Tibial nerve (tissue), 4 donors: ENCODE measurements around the gene STAT1.

Source experiments
- EP300 ChIP-seq, 2 donors: sonication (generic); formaldehyde crosslinking; IDR thresholded peaks; one replicate each; pipeline ENCODE4 v1.6.1; 2017; ENCODE audit warnings: antibody characterized with exemption in 2 of 2, mild to moderate bottlenecking in 1 of 2
- POLR2A ChIP-seq, 2 donors: fragments of 450-650 bp; IDR thresholded peaks; one replicate each; pipeline ENCODE4 v1.6.1; 2017; ENCODE audit warnings: antibody characterized with exemption in 2 of 2, mild to moderate bottlenecking in 2 of 2, moderate library complexity in 2 of 2
- TF ChIP-seq, protein P1 (sequence below), 5 experiments: fragments of 200-600 bp in 3 of 5; fragments of 450-650 bp in 2 of 5; sonication (generic) in 3 of 5; IDR thresholded peaks; one replicate each; pipeline ENCODE4 v1.5.1; 2016 to 2019; ENCODE audit warnings: antibody characterized with exemption in 5 of 5, mild to moderate bottlenecking in 3 of 5, moderate library complexity in 2 of 5

DNA sequence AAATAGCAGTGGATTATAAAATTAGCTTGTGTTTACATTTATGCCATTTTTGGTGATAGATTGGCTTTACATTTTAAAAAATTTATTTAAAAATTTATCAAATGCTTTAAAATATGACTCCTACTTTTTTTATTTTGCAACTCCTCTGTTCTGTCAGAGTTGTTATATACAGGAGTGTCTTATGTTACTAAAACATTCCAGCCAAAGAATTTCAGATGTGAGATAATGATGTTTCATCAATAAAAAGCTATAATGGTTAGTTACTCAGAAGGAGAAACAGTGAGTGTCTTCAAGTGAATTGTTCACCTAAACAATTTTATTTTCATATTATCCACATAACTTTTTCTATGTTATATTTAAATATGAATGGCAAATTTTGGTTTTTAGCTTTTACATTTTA is 80.6 kb downstream of the STAT1 start:
- TF ChIP-seq EP300 (IDR thresholded peaks at IDR 0.05) (no peak), POLR2A (IDR thresholded peaks at IDR 0.05) (no peak)
- TF ChIP-seq, protein P1, sequence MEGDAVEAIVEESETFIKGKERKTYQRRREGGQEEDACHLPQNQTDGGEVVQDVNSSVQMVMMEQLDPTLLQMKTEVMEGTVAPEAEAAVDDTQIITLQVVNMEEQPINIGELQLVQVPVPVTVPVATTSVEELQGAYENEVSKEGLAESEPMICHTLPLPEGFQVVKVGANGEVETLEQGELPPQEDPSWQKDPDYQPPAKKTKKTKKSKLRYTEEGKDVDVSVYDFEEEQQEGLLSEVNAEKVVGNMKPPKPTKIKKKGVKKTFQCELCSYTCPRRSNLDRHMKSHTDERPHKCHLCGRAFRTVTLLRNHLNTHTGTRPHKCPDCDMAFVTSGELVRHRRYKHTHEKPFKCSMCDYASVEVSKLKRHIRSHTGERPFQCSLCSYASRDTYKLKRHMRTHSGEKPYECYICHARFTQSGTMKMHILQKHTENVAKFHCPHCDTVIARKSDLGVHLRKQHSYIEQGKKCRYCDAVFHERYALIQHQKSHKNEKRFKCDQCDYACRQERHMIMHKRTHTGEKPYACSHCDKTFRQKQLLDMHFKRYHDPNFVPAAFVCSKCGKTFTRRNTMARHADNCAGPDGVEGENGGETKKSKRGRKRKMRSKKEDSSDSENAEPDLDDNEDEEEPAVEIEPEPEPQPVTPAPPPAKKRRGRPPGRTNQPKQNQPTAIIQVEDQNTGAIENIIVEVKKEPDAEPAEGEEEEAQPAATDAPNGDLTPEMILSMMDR (IDR thresholded peaks at IDR 0.05), result no peak
